HCT116 (cell line): ENCODE data around the gene RIN3. TPM values are rescaled to one million over a fixed set of nuclear protein-coding genes. Genes with fewer than 3 reads are reported as not detected.

Experiments
- ATAC-seq: fragments of 200-7000 bp; cut with Tn5 transposase; 2 replicates; pipeline ENCODE4 v1.9.1; 2020; ENCODE audit warnings: mild to moderate bottlenecking, moderate library complexity
- BruUV-seq: library from RNA; stranded (reverse); fragments of 400-500 nt; replicated peaks from 2 replicates; lab custom pipeline; 2021; lab: Mats Ljungman, UMichigan
- CTCF ChIA-PET: fragments of 300-600 bp; sonication (Branson Sonifier 250); formaldehyde crosslinking; loops from one replicate; lab custom pipeline; 2021; ENCODE audit warnings: antibody characterized with exemption; lab: Charles Lee
- POLR2A ChIA-PET: fragments of 300-600, 350-600 bp; sonication (Branson Sonifier 250); formaldehyde crosslinking; loops from one replicate; lab custom pipeline; 2021; ENCODE audit warnings: antibody characterized with exemption; lab: Charles Lee
- RAD21 ChIA-PET, 2 experiments: fragments of 300-600 bp; sonication (Branson Sonifier 250); formaldehyde crosslinking; loops; one replicate each; lab custom pipeline; 2023; ENCODE audit warnings: low total read pairs in 2 of 2; ENCODE audit not compliant: uncharacterized antibody in 2 of 2, unreplicated experiment in 2 of 2, low non-redundant PET in 1 of 2; lab: Charles Lee
- DNase-seq: peaks from one replicate; pipeline ENCODE4 v3.0.0-alpha.2; 2010; ENCODE audit warnings: low read depth, low spot score
- H2AFZ ChIP-seq: fragments of 200-600 bp; shearing (Covaris generic), sonication (generic); 2 replicates; pipeline ENCODE4 v1.6.1; 2017; ENCODE audit warnings: low read depth, mixed run types, mixed read lengths, antibody characterized with exemption, low read length; ENCODE audit not compliant: poor library complexity, severe bottlenecking
- H3K27ac ChIP-seq: 2 replicates; pipeline ENCODE4 v1.5.1; 2012; ENCODE audit warnings: low read depth, low read length
- H3K27me3 ChIP-seq: fragments of 200-600 bp; sonication (generic); 2 replicates; pipeline ENCODE4 v1.6.1; 2016; ENCODE audit warnings: mixed run types, low read length, mixed read lengths; ENCODE audit not compliant: insufficient read depth
- H3K36me3 ChIP-seq, 2 experiments: fragments of 200-500 bp in 1 of 2; fragments of 200-600 bp in 1 of 2; sonication (Bioruptor generic) in 1 of 2; sonication (generic) in 1 of 2; 2 replicates each; pipeline versions ENCODE4 v1.5.1 to v1.6.1; 2014 to 2016; ENCODE audit warnings: low read length in 2 of 2, inconsistent platforms in 1 of 2, mixed read lengths in 1 of 2, mixed run types in 1 of 2; ENCODE audit not compliant: insufficient read depth in 2 of 2, control insufficient read depth in 1 of 2
- H3K4me1 ChIP-seq, 2 experiments: fragments of 200-600 bp in 1 of 2; sonication (generic) in 1 of 2; 2 replicates each; pipeline versions ENCODE4 v1.5.1 to v1.6.1; 2012 to 2017; ENCODE audit warnings: low read length in 2 of 2, inconsistent platforms in 1 of 2, mild to moderate bottlenecking in 1 of 2, mixed read lengths in 1 of 2, mixed run types in 1 of 2, moderate library complexity in 1 of 2; ENCODE audit not compliant: insufficient read depth in 2 of 2, control insufficient read depth in 1 of 2
- H3K4me2 ChIP-seq: fragments of 200-600 bp; sonication (generic); 2 replicates; pipeline ENCODE4 v1.6.1; 2017; ENCODE audit warnings: mixed run types, low read length, mixed read lengths
- H3K4me3 ChIP-seq, 2 experiments: fragments of 200-600 bp in 1 of 2; sonication (generic) in 1 of 2; replicated peaks in 1 of 2; 2 replicates each; pipeline ENCODE4 v1.5.1; 2011 to 2016; ENCODE audit warnings: low read length in 2 of 2, control low read depth in 1 of 2, low read depth in 1 of 2, mild to moderate bottlenecking in 1 of 2, mixed read lengths in 1 of 2, mixed run types in 1 of 2
- H3K79me2 ChIP-seq: fragments of 200-600 bp; sonication (generic); 2 replicates; pipeline ENCODE4 v1.6.1; 2017; ENCODE audit warnings: mild to moderate bottlenecking, mixed run types, low read length, moderate library complexity, mixed read lengths; ENCODE audit not compliant: insufficient read depth
- H3K9ac ChIP-seq: fragments of 200-600 bp; sonication (generic); 2 replicates; pipeline ENCODE4 v1.6.1; 2016; ENCODE audit warnings: low read length, mixed read lengths
- H3K9me2 ChIP-seq: fragments of 200-600 bp; sonication (generic), shearing (Covaris generic); 2 replicates; pipeline ENCODE4 v1.6.1; 2017; ENCODE audit warnings: mixed run types, mild to moderate bottlenecking, moderate library complexity; ENCODE audit not compliant: insufficient read depth
- H3K9me3 ChIP-seq, 2 experiments: fragments of 200-500 bp in 1 of 2; fragments of 200-600 bp in 1 of 2; sonication (Bioruptor generic) in 1 of 2; sonication (generic) in 1 of 2; 2 replicates each; pipeline ENCODE4 v1.6.1; 2014 to 2017; ENCODE audit warnings: low read length in 2 of 2, mixed read lengths in 2 of 2, inconsistent platforms in 1 of 2, low read depth in 1 of 2, mild to moderate bottlenecking in 1 of 2, mixed run types in 1 of 2, moderate library complexity in 1 of 2; ENCODE audit not compliant: control insufficient read depth in 1 of 2, insufficient read depth in 1 of 2
- H4K20me1 ChIP-seq: fragments of 200-600 bp; sonication (generic), shearing (Covaris generic); 2 replicates; pipeline ENCODE4 v1.6.1; 2017; ENCODE audit warnings: mixed run types, mild to moderate bottlenecking, moderate library complexity; ENCODE audit not compliant: insufficient read depth
- ATF3 ChIP-seq: IDR thresholded peaks from 2 replicates; pipeline ENCODE4 v1.6.1; 2012
- CTCF ChIP-seq, 3 experiments: fragments of 200-600 bp in 1 of 3; sonication (generic) in 1 of 3; IDR thresholded peaks in 2 of 3; conservative IDR thresholded peaks in 1 of 3; 2 replicates each; pipeline ENCODE4 v1.5.1; 2012 to 2017; ENCODE audit warnings: low read depth in 2 of 3, low read length in 2 of 3, antibody characterized with exemption in 1 of 3, borderline replicate concordance in 1 of 3, control low read depth in 1 of 3, mild to moderate bottlenecking in 1 of 3, mixed read lengths in 1 of 3, mixed run types in 1 of 3, moderate library complexity in 1 of 3; ENCODE audit not compliant: insufficient read depth in 1 of 3
- EGR1 ChIP-seq: IDR thresholded peaks from 2 replicates; pipeline ENCODE4 v1.6.1; 2012; ENCODE audit warnings: low read depth
- EZH2 ChIP-seq: fragments of 200-600 bp; sonication (generic); IDR thresholded peaks from 2 replicates; pipeline ENCODE4 v1.6.1; 2017; ENCODE audit warnings: antibody characterized with exemption, mixed run types
- EZH2phosphoT487 ChIP-seq: fragments of 200-600 bp; IDR thresholded peaks from 2 replicates; pipeline ENCODE4 v1.6.1; 2018; ENCODE audit warnings: antibody characterized with exemption, borderline replicate concordance
- FOSL1 ChIP-seq: IDR thresholded peaks from 2 replicates; pipeline ENCODE4 v1.6.1; 2012; ENCODE audit warnings: low read depth
- JUND ChIP-seq: IDR thresholded peaks from 2 replicates; pipeline ENCODE4 v1.6.1; 2012
- POLR2A ChIP-seq: IDR thresholded peaks from 2 replicates; pipeline ENCODE4 v1.7.0; 2011; ENCODE audit warnings: borderline replicate concordance; ENCODE audit not compliant: insufficient read depth, insufficient read length; ENCODE audit errors: extremely low read depth
- POLR2AphosphoS5 ChIP-seq: IDR thresholded peaks from 2 replicates; pipeline ENCODE4 v1.6.1; 2011; ENCODE audit warnings: mild to moderate bottlenecking, low read depth, low read length, moderate library complexity
- RAD21 ChIP-seq: IDR thresholded peaks from 2 replicates; pipeline ENCODE4 v1.6.1; 2012; ENCODE audit warnings: low read depth, mild to moderate bottlenecking
- REST ChIP-seq: IDR thresholded peaks from 2 replicates; pipeline ENCODE4 v1.6.1; 2012; ENCODE audit warnings: low read depth
- SIN3A ChIP-seq: IDR thresholded peaks from 2 replicates; pipeline ENCODE4 v1.6.1; 2012; ENCODE audit warnings: low read depth
- SRF ChIP-seq: IDR thresholded peaks from 2 replicates; pipeline ENCODE4 v1.6.1; 2012; ENCODE audit warnings: low read depth
- TCF7L2 ChIP-seq: IDR thresholded peaks from 2 replicates; pipeline ENCODE4 v1.7.0; 2011; ENCODE audit warnings: borderline replicate concordance, inconsistent platforms; ENCODE audit not compliant: insufficient read depth, insufficient read length; ENCODE audit errors: extremely low read depth
- YY1 ChIP-seq: IDR thresholded peaks from 2 replicates; pipeline ENCODE4 v1.6.1; 2011; ENCODE audit warnings: low read length, low read depth, moderate library complexity, mild to moderate bottlenecking; ENCODE audit not compliant: insufficient replicate concordance; ENCODE audit errors: extremely low read depth
- ZNF274 ChIP-seq: fragments of 200-500 bp; sonication (Bioruptor generic); IDR thresholded peaks from 2 replicates; pipeline ENCODE4 v1.6.1; 2014; ENCODE audit warnings: mild to moderate bottlenecking, low read depth, low read length, inconsistent platforms
- intact Hi-C: fragments of 100-400 bp; cut with micrococcal nuclease; formaldehyde crosslinking; loops from 2 replicates; pipeline ENCODE4 v1.10.0; 2022
- total RNA-seq: library from RNA; stranded (reverse); gene quantifications from one replicate; pipeline ENCODE4 v1.2.1, GENCODE V29; 2021; ENCODE audit not compliant: unreplicated experiment

The RIN3 gene
- total RNA-seq, 1 experiment from 2014 or later, result 22.2 TPM

GRCh38 chr14:92516344-92516965, 2.9 kb downstream of the RIN3 start:
- RAD21 ChIA-PET, result interaction anchor here in 1 of 2 experiments (0.6 kb wide), 1 partner anchor 37 kb away, joined by 3 read pairs; no protein-coding TSS in a partner anchor
- Histone ChIP-seq H4K20me1 (no peaks in the 10 kb centered on the region), H3K4me3 (no peak overlapping the region), H3K4me2 (no peak overlapping the region), H3K27ac (no peak overlapping the region), H2AFZ (no peak overlapping the region), H3K9ac (no peak overlapping the region)
- intact Hi-C loops, result no loop called here
- no TSS peak for BruUV-seq
- no peak for DNase-seq
- CTCF ChIA-PET, result no interaction called here
- TF ChIP-seq CTCF (IDR thresholded peaks at IDR 0.05 in 2 of 3, conservative IDR thresholded peaks at IDR 0.05 in 1 of 3; ENCODE audit: borderline replicate concordance in 1 of 3, insufficient read depth in 1 of 3, low read depth in 2 of 3, low read length in 2 of 3) (no peak), ZNF274 (no peak), ATF3 (no peak), RAD21 (no peak), FOSL1 (no peak), TCF7L2 (no peak), POLR2AphosphoS5 (no peak), REST (no peak), SIN3A (no peak), EZH2 (no peak), JUND (no peak), EGR1 (no peak), EZH2phosphoT487 (no peak), SRF (no peak), YY1 (no peak), POLR2A (no peak)
- TF ChIP-seq, all 23 proteins: peak for 0
- POLR2A ChIA-PET, result no interaction called here
- Histone ChIP-seq H3K9me3 (no peaks in the 10 kb centered on the region), H3K79me2 (peaks cover 22% of the 10 kb centered on the region; the same call in 1 of the 2 replicates), H3K4me1 (peaks cover 20 to 32% of the 10 kb centered on the region in 2 experiments), H3K36me3 (no peaks in the 10 kb centered on the region), H3K9me2 (no peaks in the 10 kb centered on the region), H3K27me3 (no peaks in the 10 kb centered on the region)
- ATAC-seq, result no peak
